ENCODE measurements around the gene ADGRG3.

GRCh38 chr16:57723170-57723569 is 55.1 kb downstream of the ADGRG3 start:
- TF ChIP-seq CTCF (IDR thresholded peaks at IDR 0.05) = no peak
- no peak for TF ChIP-seq POLR2AphosphoS5 (IDR thresholded peaks at IDR 0.05)

Data from suprapubic skin (tissue), 3 donors.